GM23248 (cell line): ENCODE results near the gene RXYLT1. TPM values are rescaled to one million over a fixed set of nuclear protein-coding genes. Genes with fewer than 3 reads are reported as not detected.
"Not testable (repeated sequence)": the region's sequence is repeated elsewhere in the genome, so short reads cannot be mapped to it uniquely, and the experiment has no call there.

ENCODE experiments used
- DNase-seq: peaks from one replicate; pipeline ENCODE4 v3.0.0-alpha.2; 2015
- H2AFZ ChIP-seq: fragments of 200-600 bp; sonication (generic); 2 replicates; pipeline ENCODE4 v1.6.1; 2016; ENCODE audit warnings: antibody characterized with exemption
- H3F3A ChIP-seq: fragments of 200-600 bp; sonication (generic); 2 replicates; pipeline ENCODE4 v1.6.1; 2016; ENCODE audit warnings: mild to moderate bottlenecking, antibody characterized with exemption, mixed run types; ENCODE audit not compliant: insufficient read depth
- H3K27ac ChIP-seq: fragments of 200-600 bp; sonication (generic); 2 replicates; pipeline ENCODE4 v1.5.1; 2016; ENCODE audit warnings: mild to moderate bottlenecking
- H3K27me3 ChIP-seq: fragments of 200-600 bp; sonication (generic); replicated peaks from 2 replicates; pipeline ENCODE4 v1.6.1; 2016; ENCODE audit warnings: mild to moderate bottlenecking; ENCODE audit not compliant: insufficient read depth
- H3K36me3 ChIP-seq: fragments of 200-600 bp; sonication (generic); 2 replicates; pipeline ENCODE4 v1.6.1; 2016; ENCODE audit warnings: low read depth, mild to moderate bottlenecking
- H3K4me1 ChIP-seq: fragments of 200-600 bp; sonication (generic); 2 replicates; pipeline ENCODE4 v1.6.1; 2016; ENCODE audit warnings: mild to moderate bottlenecking; ENCODE audit not compliant: insufficient read depth
- H3K4me2 ChIP-seq: fragments of 200-600 bp; sonication (generic); one replicate; pipeline ENCODE4 v1.6.1; 2016; ENCODE audit warnings: mild to moderate bottlenecking; ENCODE audit not compliant: unreplicated experiment
- H3K4me3 ChIP-seq: fragments of 200-600 bp; sonication (generic); 2 replicates; pipeline ENCODE4 v1.5.1; 2016; ENCODE audit warnings: mild to moderate bottlenecking
- H3K79me2 ChIP-seq: fragments of 200-600 bp; sonication (generic); 2 replicates; pipeline ENCODE4 v1.6.1; 2016; ENCODE audit warnings: mild to moderate bottlenecking; ENCODE audit not compliant: insufficient read depth
- H3K9ac ChIP-seq: fragments of 200-600 bp; sonication (generic); 2 replicates; pipeline ENCODE4 v1.6.1; 2016; ENCODE audit warnings: mild to moderate bottlenecking
- H3K9me2 ChIP-seq: fragments of 200-600 bp; sonication (generic); 2 replicates; pipeline ENCODE4 v1.6.1; 2016; ENCODE audit warnings: mixed run types, mild to moderate bottlenecking, moderate library complexity; ENCODE audit not compliant: insufficient read depth
- H3K9me3 ChIP-seq: fragments of 200-600 bp; sonication (generic); one replicate; pipeline ENCODE4 v1.6.1; 2017; ENCODE audit warnings: low read depth
- H4K20me1 ChIP-seq: fragments of 200-600 bp; sonication (generic); 2 replicates; pipeline ENCODE4 v1.6.0; 2016; ENCODE audit not compliant: insufficient read depth
- EZH2 ChIP-seq: fragments of 200-600 bp; sonication (generic); IDR thresholded peaks from 2 replicates; pipeline ENCODE4 v1.6.1; 2018; ENCODE audit warnings: antibody characterized with exemption, mild to moderate bottlenecking; ENCODE audit not compliant: insufficient read depth, poor library complexity, severe bottlenecking
- EZH2phosphoT487 ChIP-seq: fragments of 200-600 bp; sonication (generic); IDR thresholded peaks from 2 replicates; pipeline ENCODE4 v1.6.1; 2018; ENCODE audit warnings: antibody characterized with exemption, moderate library complexity, mild to moderate bottlenecking, low read depth; ENCODE audit not compliant: insufficient read depth
- WGBS, 2 experiments: methylation state at CpG; one replicate each; pipeline ENCODE4 v1.1.6; 2015 to 2017; ENCODE audit warnings: low lambda C conversion rate in 2 of 2, low coverage in 1 of 2; ENCODE audit errors: missing lambda C conversion rate in 2 of 2; 5-methylcytosine and 5-hydroxymethylcytosine counted together
- in situ Hi-C: fragments of 300-500 bp; cut with MboI; formaldehyde crosslinking; loops from 2 replicates; pipeline ENCODE4 v1.15.0; 2020
- polyA plus RNA-seq: library from polyadenylated mRNA; unstranded; fragments of >200 nt; fragmentation: Nextera tagmentation; extraction: Ambion mirVana; gene quantifications from 2 replicates; pipeline ENCODE4 v1.2.1, GENCODE V29; 2016
- total RNA-seq: library from RNA; depleted of rRNA; stranded (reverse); fragments of >200 nt; shearing (Covaris generic); gene quantifications from 2 replicates; pipeline ENCODE4 v1.2.3, GENCODE V29; 2014

RXYLT1 gene
- total and polyA plus RNA-seq, 2 experiments from 2014 or later = 15.4 to 19.9 TPM

GRCh38 chr12:63836936-63837335 lies 57.2 kb downstream of the RXYLT1 start:
- no peak for DNase-seq
- Histone ChIP-seq H3F3A (peaks cover 7% of the 10 kb centered on the region; the same call in 1 of the 2 replicates), H3K9me2 (no peaks in the 10 kb centered on the region), H3K4me1 (no peaks in the 10 kb centered on the region), H3K4me3 (no peak overlapping the region), H3K27ac (no peak overlapping the region), H3K36me3 (no peaks in the 10 kb centered on the region), H3K27me3 (no peaks in the 10 kb centered on the region), H3K9ac (no peak overlapping the region), H2AFZ (no peak overlapping the region), H3K9me3 (no peaks in the 10 kb centered on the region), H3K4me2 (no peak overlapping the region), H3K79me2 (no peaks in the 10 kb centered on the region), H4K20me1 (no peaks in the 10 kb centered on the region)
- TF ChIP-seq EZH2 = no peak
- no peak for TF ChIP-seq EZH2phosphoT487
- WGBS, 2 experiments = 70 to 77% methylated on average over 3 of the region's 3 CpGs
- in situ Hi-C loops = loop anchor here (25.0 kb wide), 1 partner anchor 250 kb away; no protein-coding TSS in a partner anchor

GRCh38 chr12:63838411-63838810 lies 58.7 kb downstream of the RXYLT1 start:
- Histone ChIP-seq H3K9me2 (no peaks in the 10 kb centered on the region), H3F3A (peaks cover 15% of the 10 kb centered on the region; the same call in 1 of the 2 replicates), H3K4me2 (no peak overlapping the region), H3K79me2 (no peaks in the 10 kb centered on the region), H3K4me3 (no peak overlapping the region), H3K4me1 (no peaks in the 10 kb centered on the region), H3K9me3 (no peaks in the 10 kb centered on the region), H2AFZ (no peak overlapping the region), H3K27ac (no peak overlapping the region), H3K9ac (no peak overlapping the region), H3K27me3 (no peaks in the 10 kb centered on the region), H4K20me1 (no peaks in the 10 kb centered on the region), H3K36me3 (no peaks in the 10 kb centered on the region)
- TF ChIP-seq EZH2phosphoT487 (no peak), EZH2 (no peak)
- 84 to 90% methylated on average over 8 to 9 of the region's 9 CpGs for WGBS, 2 experiments
- in situ Hi-C loops = loop anchor here (25.0 kb wide), 1 partner anchor 249 kb away; no protein-coding TSS in a partner anchor
- no peak for DNase-seq

DNA sequence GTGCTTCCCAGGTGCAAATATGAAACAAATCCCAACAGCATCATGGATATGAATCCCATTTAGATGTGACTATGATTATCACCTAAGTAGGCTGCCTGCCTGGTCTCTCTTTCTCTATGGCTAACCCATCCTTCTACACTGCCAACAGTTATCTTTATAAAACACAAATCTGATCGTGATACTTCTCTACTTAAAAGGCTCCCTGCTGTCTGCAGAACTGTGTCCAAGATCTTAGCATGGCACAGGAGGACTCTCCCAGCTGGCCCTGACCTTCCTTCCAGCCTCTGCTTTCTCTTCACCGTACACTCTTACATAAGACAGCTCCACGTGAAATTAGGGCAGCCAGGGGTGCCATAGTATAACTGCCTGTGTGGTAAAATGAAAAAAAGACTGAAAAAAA lies 61.3 kb downstream of the RXYLT1 start:
- Histone ChIP-seq H2AFZ (peak overlapping the region; percentile 24; the same call in 1 of the 2 replicates), H3K9me3 (no peaks in the 10 kb centered on the region), H3K79me2 (peaks cover 18% of the 10 kb centered on the region), H3K4me1 (no peaks in the 10 kb centered on the region), H3K4me2 (no peak overlapping the region), H3K36me3 (no peaks in the 10 kb centered on the region), H3F3A (peaks cover 31% of the 10 kb centered on the region; the same call in 1 of the 2 replicates), H3K9me2 (no peaks in the 10 kb centered on the region), H3K4me3 (no peak overlapping the region), H3K27ac (no peak overlapping the region), H3K27me3 (no peaks in the 10 kb centered on the region), H3K9ac (no peak overlapping the region), H4K20me1 (no peaks in the 10 kb centered on the region)
- TF ChIP-seq EZH2 (no peak), EZH2phosphoT487 (no peak)
- in situ Hi-C loops = loop anchor here (25.0 kb wide), 1 partner anchor 246 kb away; no protein-coding TSS in a partner anchor
- 39 to 55% methylated on average over 3 of the region's 3 CpGs for WGBS, 2 experiments
- DNase-seq = no peak

GRCh38 chr12:63841571-63841970 lies 61.9 kb downstream of the RXYLT1 start:
- DNase-seq = peak; percentile 21
- no peaks in the 10 kb centered on the region for H4K20me1 ChIP-seq
- peaks cover 33% of the 10 kb centered on the region; the same call in 1 of the 2 replicates for H3F3A ChIP-seq
- H2AFZ ChIP-seq = peak overlapping the region; percentile 65
- no peak overlapping the region for H3K4me2 ChIP-seq
- H3K36me3 ChIP-seq = no peaks in the 10 kb centered on the region
- WGBS, 2 experiments = 32 to 37% methylated on average over 4 of the region's 4 CpGs
- no peak overlapping the region for H3K9ac ChIP-seq
- no peaks in the 10 kb centered on the region for H3K27me3 ChIP-seq
- peaks cover 24% of the 10 kb centered on the region for H3K79me2 ChIP-seq
- H3K27ac ChIP-seq = 0 out of 2 replicates have a peak overlapping the region, but pooled peaks have one; percentile 1
- no peaks in the 10 kb centered on the region for H3K9me3 ChIP-seq
- TF ChIP-seq EZH2 (no peak), EZH2phosphoT487 (no peak)
- H3K9me2 ChIP-seq = no peaks in the 10 kb centered on the region
- in situ Hi-C loops = loop anchor here (25.0 kb wide), 1 partner anchor 246 kb away; no protein-coding TSS in a partner anchor
- no peak overlapping the region for H3K4me3 ChIP-seq
- peaks cover 1% of the 10 kb centered on the region for H3K4me1 ChIP-seq

DNA sequence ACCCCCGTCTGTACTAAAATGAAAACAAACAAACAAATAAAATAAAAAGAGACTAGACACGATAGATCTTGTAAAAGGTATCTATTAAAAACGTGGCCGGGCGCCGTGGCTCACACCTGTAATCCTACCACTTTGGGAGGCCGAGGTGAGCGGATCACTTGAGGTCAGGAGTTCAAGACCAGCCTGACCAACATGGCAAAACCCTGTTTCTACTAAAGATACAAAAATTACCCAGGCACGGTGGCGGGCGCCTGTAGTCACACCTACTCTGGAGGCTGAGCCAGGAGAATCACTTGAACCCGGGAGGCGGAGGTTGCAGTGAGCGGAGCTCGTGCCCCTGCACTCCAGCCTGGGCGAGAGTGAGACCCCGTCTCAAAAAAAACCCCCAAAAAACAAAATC lies 63.0 kb downstream of the RXYLT1 start:
- WGBS, 2 experiments = 87 to 90% methylated on average over 17 of the region's 17 CpGs
- peaks cover 12% of the 10 kb centered on the region for H3K4me1 ChIP-seq
- not testable (repeated sequence) for DNase-seq, H3K9me2 ChIP-seq, H4K20me1 ChIP-seq, H3K36me3 ChIP-seq, H3K27me3 ChIP-seq, H3K9me3 ChIP-seq
- H2AFZ ChIP-seq = peak overlapping the region; percentile 87
- H3K27ac ChIP-seq = peak overlapping the region; percentile 54; the same call in 1 of the 2 replicates
- H3F3A ChIP-seq = peaks cover 33% of the 10 kb centered on the region; the same call in 1 of the 2 replicates
- in situ Hi-C loops = loop anchor here (25.0 kb wide), 1 partner anchor 245 kb away; no protein-coding TSS in a partner anchor
- H3K79me2 ChIP-seq = peaks cover 36% of the 10 kb centered on the region
- peak overlapping the region; percentile 69 for H3K4me2 ChIP-seq
- peak overlapping the region; percentile 99 for H3K4me3 ChIP-seq
- peak overlapping the region; percentile 91; the same call in 1 of the 2 replicates for H3K9ac ChIP-seq
